OCI-LY3 (cell line): ENCODE data around the gene CA10.

ENCODE experiments used
- H2AFZ ChIP-seq: fragments of 200-600, 300-600 bp; shearing (Covaris generic); 2 replicates; pipeline ENCODE4 v1.6.0; 2014; ENCODE audit warnings: antibody characterized with exemption, low read depth, low read length
- H3K27ac ChIP-seq: fragments of 200-600, 300-600 bp; sonication (generic); 2 replicates; pipeline ENCODE4 v1.5.1; 2014; ENCODE audit warnings: mild to moderate bottlenecking, low read length, moderate library complexity, mixed read lengths
- H3K27me3 ChIP-seq: fragments of 200-600, 300-600 bp; sonication (generic); 2 replicates; pipeline ENCODE4 v1.6.1; 2014; ENCODE audit warnings: low read depth, low read length, mixed read lengths
- H3K36me3 ChIP-seq: fragments of 200-600, 300-600 bp; sonication (generic); replicated peaks from 2 replicates; pipeline ENCODE3; 2014; ENCODE audit warnings: low read depth, low read length, mixed read lengths
- H3K4me1 ChIP-seq: fragments of 300-600, 200-600 bp; sonication (generic); 2 replicates; pipeline ENCODE4 v1.6.1; 2014; ENCODE audit warnings: low read length, mixed read lengths
- H3K4me2 ChIP-seq: fragments of 200-600, 300-600 bp; sonication (generic); 2 replicates; pipeline ENCODE4 v1.6.1; 2014; ENCODE audit warnings: low read length, mixed read lengths
- H3K4me3 ChIP-seq: fragments of 300-600, 200-600 bp; sonication (generic); 2 replicates; pipeline ENCODE4 v1.5.1; 2014; ENCODE audit warnings: antibody characterized with exemption, mild to moderate bottlenecking, low read length, moderate library complexity
- H3K79me2 ChIP-seq: fragments of 300-600, 200-600 bp; shearing (Covaris generic); 2 replicates; pipeline ENCODE4 v1.6.1; 2014; ENCODE audit warnings: mild to moderate bottlenecking, low read length, mixed read lengths
- H3K9ac ChIP-seq: fragments of 300-600, 200-600 bp; shearing (Covaris generic); 2 replicates; pipeline ENCODE4 v1.6.0; 2014; ENCODE audit warnings: mild to moderate bottlenecking, low read length, moderate library complexity
- H3K9me3 ChIP-seq: fragments of 200-600, 300-600 bp; shearing (Covaris generic); 2 replicates; pipeline ENCODE4 v1.6.1; 2014; ENCODE audit warnings: low read length, mixed read lengths; ENCODE audit not compliant: insufficient read depth
- H4K20me1 ChIP-seq: fragments of 200-600, 300-600 bp; sonication (generic); 2 replicates; pipeline ENCODE4 v1.6.1; 2016; ENCODE audit warnings: low read length, mixed read lengths; ENCODE audit not compliant: insufficient read depth
- CTCF ChIP-seq: fragments of 200-600, 300-600 bp; sonication (generic); IDR thresholded peaks from 2 replicates; pipeline ENCODE4 v1.5.1; 2014; ENCODE audit warnings: antibody characterized with exemption, low read length, low read depth
- EZH2phosphoT487 ChIP-seq: fragments of 200-600 bp; shearing (Covaris generic); IDR thresholded peaks from 2 replicates; pipeline ENCODE4 v1.6.1; 2018; ENCODE audit warnings: antibody characterized with exemption, mixed run types, low read depth

CA10 gene

DNA sequence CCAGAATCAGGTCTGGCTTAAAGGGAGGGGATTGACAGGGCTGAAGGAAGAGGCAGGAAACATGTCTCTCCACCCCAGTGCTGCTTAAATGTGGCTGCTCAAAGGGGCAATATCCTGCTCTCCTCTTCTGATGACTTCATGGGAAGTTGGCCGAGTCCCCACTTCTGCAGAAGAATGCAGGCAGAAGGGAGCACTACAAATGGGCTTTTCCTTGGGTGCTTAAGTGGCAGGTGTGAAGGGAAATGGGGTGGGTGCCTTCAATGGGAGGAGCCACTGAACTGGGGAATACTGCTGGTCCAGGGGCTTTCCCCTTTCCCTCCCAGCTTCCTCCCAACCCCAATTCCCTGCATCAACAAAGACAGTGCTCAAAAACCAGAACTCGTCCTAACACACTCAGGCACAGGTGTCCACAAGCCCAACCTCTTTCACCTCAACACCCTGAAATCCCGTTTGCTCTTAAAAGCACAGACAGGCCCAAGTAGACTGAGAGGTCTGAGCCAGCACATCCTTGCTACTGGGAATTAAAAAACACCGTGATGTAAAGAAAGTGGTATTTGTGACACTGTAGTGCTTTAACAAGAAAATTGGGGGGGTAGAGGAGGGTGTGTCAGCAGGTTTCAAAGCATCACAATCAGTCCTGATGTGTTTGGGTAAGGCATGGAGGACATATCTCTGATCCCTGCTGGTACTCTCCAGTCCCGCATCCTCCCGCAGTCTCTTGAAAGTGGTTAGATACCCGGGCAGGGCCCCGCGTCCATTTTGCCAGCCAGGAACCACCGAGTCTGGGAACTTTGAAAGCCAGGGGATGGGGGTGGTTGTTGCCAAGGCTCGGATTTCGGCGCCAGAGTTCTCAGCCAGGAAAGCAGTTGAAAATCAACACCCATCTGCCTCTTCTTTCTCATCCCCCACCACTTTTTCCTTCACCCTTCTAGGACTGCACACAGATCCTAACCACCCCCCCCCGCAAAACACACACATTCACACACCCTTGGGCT, 1.6 kb downstream of the CA10 start:
- H3K36me3 ChIP-seq = no peaks in the 10 kb centered on the region
- TF ChIP-seq CTCF = no peak
- TF ChIP-seq EZH2phosphoT487 = no peak
- no peaks in the 10 kb centered on the region for H3K9me3 ChIP-seq
- H3K4me1 ChIP-seq = no peaks in the 10 kb centered on the region
- H3K27ac ChIP-seq = no peak overlapping the region
- H3K79me2 ChIP-seq = no peaks in the 10 kb centered on the region
- H4K20me1 ChIP-seq = no peaks in the 10 kb centered on the region
- H2AFZ ChIP-seq = no peak overlapping the region
- no peaks in the 10 kb centered on the region for H3K27me3 ChIP-seq
- H3K4me2 ChIP-seq = no peak overlapping the region
- no peak overlapping the region for H3K4me3 ChIP-seq
- H3K9ac ChIP-seq = no peak overlapping the region

- Histone ChIP-seq H3K4me2 (no peak overlapping the region), H3K9ac (no peak overlapping the region), H3K27ac (no peak overlapping the region), H3K4me1 (no peaks in the 10 kb centered on the region), H3K27me3 (no peaks in the 10 kb centered on the region), H3K4me3 (no peak overlapping the region), H3K36me3 (no peaks in the 10 kb centered on the region), H4K20me1 (no peaks in the 10 kb centered on the region), H2AFZ (no peak overlapping the region), H3K9me3 (no peaks in the 10 kb centered on the region), H3K79me2 (no peaks in the 10 kb centered on the region)
- TF ChIP-seq CTCF (no peak), EZH2phosphoT487 (no peak)
Measured at GRCh38 chr17:52155301-52155700, 3.2 kb downstream of the CA10 start.

GRCh38 chr17:52154466-52154865, 4.0 kb downstream of the CA10 start:
- no peaks in the 10 kb centered on the region for H3K4me1 ChIP-seq
- TF ChIP-seq CTCF = no peak
- no peak for TF ChIP-seq EZH2phosphoT487

DNA sequence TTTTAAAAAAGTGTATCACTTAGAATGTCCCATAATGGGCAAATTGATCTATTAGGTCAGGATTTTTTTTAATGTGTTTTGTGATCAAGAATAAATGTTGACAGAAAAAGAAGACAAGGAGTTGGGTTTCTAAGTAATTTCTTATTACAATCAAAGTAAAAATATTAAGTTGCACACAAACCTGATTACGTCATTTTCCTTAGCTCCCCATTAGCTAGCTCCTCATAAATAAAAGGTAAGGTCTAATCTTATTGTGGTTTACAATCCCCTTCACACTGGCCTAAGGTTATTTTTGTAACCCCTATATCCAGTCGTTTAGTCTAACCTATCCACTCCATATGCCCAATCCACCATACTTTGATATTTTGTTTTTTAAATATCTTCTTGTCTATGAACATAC, 7.6 kb downstream of the CA10 start:
- Histone ChIP-seq H3K36me3 (no peaks in the 10 kb centered on the region), H3K4me1 (0 out of 2 replicates have a peak, but pooled peaks cover 2% of the 10 kb centered on the region), H3K4me2 (no peak overlapping the region), H3K9ac (no peak overlapping the region), H3K9me3 (no peaks in the 10 kb centered on the region), H4K20me1 (no peaks in the 10 kb centered on the region), H3K79me2 (no peaks in the 10 kb centered on the region), H3K27me3 (no peaks in the 10 kb centered on the region), H3K4me3 (no peak overlapping the region), H3K27ac (no peak overlapping the region), H2AFZ (no peak overlapping the region)
- no peak for TF ChIP-seq EZH2phosphoT487
- TF ChIP-seq CTCF = no peak

More at GRCh38 chr17:52154466-52154865, 4.0 kb downstream of the CA10 start:
- no peak overlapping the region for H3K9ac ChIP-seq
- no peaks in the 10 kb centered on the region for H3K79me2 ChIP-seq
- no peak overlapping the region for H3K4me3 ChIP-seq
- H3K27ac ChIP-seq = no peak overlapping the region
- no peaks in the 10 kb centered on the region for H3K36me3 ChIP-seq
- no peak overlapping the region for H3K4me2 ChIP-seq
- no peaks in the 10 kb centered on the region for H3K9me3 ChIP-seq
- H3K27me3 ChIP-seq = no peaks in the 10 kb centered on the region
- no peak overlapping the region for H2AFZ ChIP-seq
- H4K20me1 ChIP-seq = no peaks in the 10 kb centered on the region
